K562 (cell line): ENCODE measurements around the gene GPR37L1. TPM values are rescaled to one million over a fixed set of nuclear protein-coding genes. Genes with fewer than 3 reads are reported as not detected.

Experiments used
- ATAC-seq: fragments of 200-7000 bp; cut with Tn5 transposase; 3 replicates; pipeline ENCODE4 v1.9.1; 2020; ENCODE audit warnings: moderate library complexity
- BruUV-seq: library from RNA; stranded (reverse); fragments of 400-500 nt; replicated peaks from 2 replicates; lab custom pipeline; 2021; lab: Mats Ljungman, UMichigan
- CTCF ChIA-PET: fragments of 300-600 bp; formaldehyde crosslinking; extraction: SDS; loops from one replicate; lab custom pipeline; 2021; ENCODE audit warnings: low intra/inter-chr PET ratio; lab: Yijun Ruan, JAX
- POLR2A ChIA-PET: fragments of 300-600, 350-650 bp; sonication (Branson Sonifier 250); formaldehyde crosslinking; extraction: SDS; loops from one replicate; lab custom pipeline; 2021; ENCODE audit warnings: antibody characterized with exemption, inconsistent platforms; lab: Yijun Ruan, JAX
- DNase-seq, 4 experiments: peaks; one replicate each; pipeline versions ENCODE4 v3.0.0 to v3.0.0-alpha.2; 2011 to 2018; ENCODE audit warnings: low spot score in 3 of 4, mixed read lengths in 3 of 4; ENCODE audit errors: extremely low read depth in 1 of 4
- FAIRE-seq: peaks from 2 replicates; lab custom pipeline; 2011; peaks lifted over from hg19 to GRCh38; lab: Jason Lieb, UNC
- H2AFZ ChIP-seq: 2 replicates; pipeline ENCODE4 v1.6.0; 2011; ENCODE audit warnings: low read depth, low read length, control low read depth, inconsistent platforms
- H3K27ac ChIP-seq: fragments of 200-600 bp; 3 replicates; pipeline ENCODE4 v1.8.0; 2011; ENCODE audit warnings: low read depth, mild to moderate bottlenecking, control low read depth, inconsistent platforms, low read length, moderate library complexity, mixed read lengths; ENCODE audit errors: extremely low read depth
- H3K27me3 ChIP-seq, 2 experiments: fragments of 300-600 bp in 1 of 2; 2 replicates in 1 of 2; 3 replicates in 1 of 2; pipeline versions ENCODE4 v1.6.0 to v1.8.0; 2011; ENCODE audit warnings: inconsistent platforms in 2 of 2, low read length in 2 of 2, mild to moderate bottlenecking in 1 of 2, mixed read lengths in 1 of 2, moderate library complexity in 1 of 2; ENCODE audit not compliant: control insufficient read depth in 2 of 2, insufficient read depth in 2 of 2
- H3K36me3 ChIP-seq: fragments of 300-600 bp; 3 replicates; pipeline ENCODE4 v1.8.0; 2011; ENCODE audit warnings: mild to moderate bottlenecking, low read length, inconsistent platforms; ENCODE audit not compliant: control insufficient read depth, insufficient read depth
- H3K4me1 ChIP-seq, 2 experiments: fragments of 200-600 bp in 1 of 2; replicated peaks in 1 of 2; 2 replicates in 1 of 2; 3 replicates in 1 of 2; pipeline versions ENCODE4 v1.5.1 to v1.8.0; 2011; ENCODE audit warnings: inconsistent platforms in 2 of 2, low read length in 2 of 2, mild to moderate bottlenecking in 1 of 2, mixed read lengths in 1 of 2, moderate library complexity in 1 of 2; ENCODE audit not compliant: control insufficient read depth in 2 of 2, insufficient read depth in 2 of 2
- H3K4me2 ChIP-seq: 2 replicates; pipeline ENCODE4 v1.6.1; 2011; ENCODE audit warnings: low read length, control low read depth, inconsistent platforms, mixed read lengths; ENCODE audit not compliant: insufficient read depth
- H3K4me3 ChIP-seq: fragments of 200-600 bp; sonication (generic), shearing (Covaris generic); 2 replicates; pipeline ENCODE4 v1.5.1; 2016; ENCODE audit warnings: control low read depth, inconsistent platforms
- H3K79me2 ChIP-seq: fragments of 200-600 bp; 3 replicates; pipeline ENCODE4 v1.8.0; 2011; ENCODE audit warnings: low read length, inconsistent platforms; ENCODE audit not compliant: control insufficient read depth, insufficient read depth
- H3K9ac ChIP-seq, 2 experiments: 2 replicates each; pipeline versions ENCODE4 v1.6.0 to v1.6.1; 2011; ENCODE audit warnings: low read depth in 2 of 2, low read length in 2 of 2, control low read depth in 1 of 2, inconsistent platforms in 1 of 2, mild to moderate bottlenecking in 1 of 2, mixed read lengths in 1 of 2; ENCODE audit not compliant: insufficient read depth in 1 of 2
- H3K9me1 ChIP-seq: one replicate; pipeline ENCODE4 v1.6.0; 2011; ENCODE audit warnings: inconsistent platforms, mild to moderate bottlenecking, low read length, moderate library complexity; ENCODE audit not compliant: control insufficient read depth, insufficient read depth
- H3K9me3 ChIP-seq: replicated peaks from 2 replicates; pipeline ENCODE4 v1.5.1; 2011; ENCODE audit warnings: low read depth, low read length, inconsistent platforms; ENCODE audit not compliant: control insufficient read depth, insufficient read depth
- H4K20me1 ChIP-seq: replicated peaks from 2 replicates; pipeline ENCODE4 v1.6.1; 2011; ENCODE audit warnings: low read length, inconsistent platforms, mixed read lengths; ENCODE audit not compliant: control insufficient read depth, insufficient read depth
- CC2D1A ChIP-seq: fragments of 450-650 bp; IDR thresholded peaks from 2 replicates; pipeline ENCODE4 v1.6.1; 2017; ENCODE audit warnings: mild to moderate bottlenecking
- CHD2 ChIP-seq: IDR thresholded peaks from 2 replicates; pipeline ENCODE4 v1.6.1; 2011; ENCODE audit warnings: low read depth, low read length
- CREBBP ChIP-seq: IDR thresholded peaks from one replicate; pipeline ENCODE4 v1.6.1; 2012; ENCODE audit warnings: low read depth, mild to moderate bottlenecking, control low read depth, inconsistent platforms, low read length
- HCFC1 ChIP-seq: IDR thresholded peaks from 2 replicates; pipeline ENCODE4 v1.6.1; 2012; ENCODE audit warnings: low read depth, low read length, improper control_type of control experiment
- HDGF ChIP-seq: fragments of 450-650 bp; IDR thresholded peaks from 2 replicates; pipeline ENCODE4 v1.6.1; 2016
- MAFG ChIP-seq: fragments of 450-650 bp; conservative IDR thresholded peaks from 2 replicates; pipeline ENCODE4 v1.6.1; 2016; ENCODE audit warnings: missing genetic modification characterization, missing compliant biosample characterization
- MAZ ChIP-seq, 2 experiments: fragments of 450-650 bp in 1 of 2; sonication (generic) in 1 of 2; formaldehyde crosslinking; IDR thresholded peaks in 1 of 2; conservative IDR thresholded peaks in 1 of 2; 2 replicates each; pipeline versions ENCODE4 v1.4.0 to v1.5.0; 2020; ENCODE audit warnings: mild to moderate bottlenecking in 1 of 2, missing genetic modification reagents in 1 of 2
- MBD2 ChIP-seq: sonication (generic); IDR thresholded peaks from 2 replicates; pipeline ENCODE4 v1.6.1; 2016; ENCODE audit warnings: low read depth, borderline replicate concordance
- MECOM ChIP-seq: fragments of 250-450 bp; sonication (Bioruptor Pico); IDR thresholded peaks from 2 replicates; pipeline ENCODE4 v1.8.0; 2022; ENCODE audit warnings: inconsistent platforms
- MLLT1 ChIP-seq, 2 experiments: fragments of 450-650 bp; IDR thresholded peaks; 2 replicates each; pipeline ENCODE4 v1.6.1; 2016
- NR2C2 ChIP-seq, 2 experiments: fragments of 200-800 bp in 1 of 2; sonication (Bioruptor generic) in 1 of 2; sonication (generic) in 1 of 2; formaldehyde crosslinking in 1 of 2; IDR thresholded peaks; 2 replicates each; pipeline versions ENCODE4 v1.6.1 to v1.8.0; 2016 to 2022; ENCODE audit warnings: mild to moderate bottlenecking in 1 of 2, missing compliant biosample characterization in 1 of 2, missing genetic modification characterization in 1 of 2, missing genetic modification reagents in 1 of 2
- RAD21 ChIP-seq, 2 experiments: fragments of 250-450 bp in 1 of 2; fragments of 450-650 bp in 1 of 2; sonication (Bioruptor Pico) in 1 of 2; formaldehyde crosslinking in 1 of 2; IDR thresholded peaks in 1 of 2; conservative IDR thresholded peaks in 1 of 2; 2 replicates each; pipeline versions ENCODE4 v1.4.0 to v1.8.0; 2020 to 2022; ENCODE audit warnings: mild to moderate bottlenecking in 2 of 2, moderate library complexity in 1 of 2
- RBM15 ChIP-seq: fragments of 200-400 bp; formaldehyde crosslinking; IDR thresholded peaks from 2 replicates; pipeline ENCODE4 v1.6.1; 2018; ENCODE audit warnings: mild to moderate bottlenecking, low read length, moderate library complexity; ENCODE audit not compliant: insufficient read depth
- RCOR1 ChIP-seq, 2 experiments: IDR thresholded peaks; 2 replicates each; pipeline ENCODE4 v1.6.1; 2012; ENCODE audit warnings: low read depth in 2 of 2, low read length in 2 of 2, borderline replicate concordance in 1 of 2, improper control_type of control experiment in 1 of 2
- SMARCA4 ChIP-seq: fragments of 450-650 bp; IDR thresholded peaks from 2 replicates; pipeline ENCODE4 v1.6.1; 2016
- SNAPC5 ChIP-seq: fragments of 250-450 bp; sonication (Bioruptor Pico); IDR thresholded peaks from 2 replicates; pipeline ENCODE4 v1.8.0; 2021; ENCODE audit warnings: moderate library complexity, mild to moderate bottlenecking, inconsistent platforms
- SRSF3 ChIP-seq: fragments of 200-400 bp; formaldehyde crosslinking; IDR thresholded peaks from 2 replicates; pipeline ENCODE4 v1.6.1; 2016; ENCODE audit warnings: mild to moderate bottlenecking, low read length, moderate library complexity; ENCODE audit not compliant: insufficient read depth
- TAF15 ChIP-seq: fragments of 200-400 bp; formaldehyde crosslinking; IDR thresholded peaks from 2 replicates; pipeline ENCODE4 v1.6.1; 2017; ENCODE audit warnings: mild to moderate bottlenecking, low read depth, low read length, moderate library complexity
- XRCC5 ChIP-seq: fragments of 200-400 bp; formaldehyde crosslinking; IDR thresholded peaks from 2 replicates; pipeline ENCODE4 v1.6.1; 2017; ENCODE audit warnings: low read depth, mild to moderate bottlenecking, low read length
- ZKSCAN3 ChIP-seq: fragments of 250-450 bp; sonication (Bioruptor Pico); IDR thresholded peaks from 2 replicates; pipeline ENCODE4 v1.4.0; 2020
- ZNF444 ChIP-seq: fragments of 250-450 bp; sonication (Bioruptor Pico); IDR thresholded peaks from 2 replicates; pipeline ENCODE4 v1.4.0; 2020; ENCODE audit warnings: mild to moderate bottlenecking, moderate library complexity
- ZNF76 ChIP-seq: fragments of 250-450 bp; sonication (Bioruptor Pico); IDR thresholded peaks from 2 replicates; pipeline ENCODE4 v1.4.0; 2020; ENCODE audit warnings: mild to moderate bottlenecking, moderate library complexity, borderline replicate concordance
- ZSCAN32 ChIP-seq: fragments of 450-650 bp; formaldehyde crosslinking; IDR thresholded peaks from 2 replicates; pipeline ENCODE4 v1.4.0; 2020; ENCODE audit warnings: mild to moderate bottlenecking, moderate library complexity
- WGBS: fragments of 100-300 bp; shearing (Covaris generic); methylation state at CpG from one replicate; pipeline ENCODE4 v1.1.6; 2016; ENCODE audit warnings: low coverage, mixed read lengths; ENCODE audit not compliant: insufficient coverage; ENCODE audit errors: missing lambda C conversion rate; 5-methylcytosine and 5-hydroxymethylcytosine counted together
- in situ Hi-C: fragments of 300-500 bp; cut with MboI; formaldehyde crosslinking; loops from 4 replicates; pipeline ENCODE4 v1.15.0; 2018; ENCODE audit warnings: inconsistent platforms, mixed read lengths
- intact Hi-C: fragments of 100-400 bp; cut with micrococcal nuclease; formaldehyde crosslinking; loops from 2 replicates; pipeline ENCODE4 v1.14.2; 2022
- polyA plus RNA-seq, 8 experiments: library from polyadenylated mRNA; depleted of rRNA in 4 of 8; stranded (reverse) in 5 of 8; unstranded in 3 of 8; fragments of >200 nt; fragmentation: Nextera tagmentation in 2 of 8; fragmentation: Illumina TruSeq in 1 of 8; extraction: Ambion mirVana in 2 of 8; extraction: Trizol in 1 of 8; gene quantifications; 2 replicates each; pipeline versions ENCODE4 v1.2.1 to v1.2.3, GENCODE V29; 2011 to 2014; ENCODE audit warnings: inconsistent platforms in 1 of 8, missing spikeins in 1 of 8
- total RNA-seq, 7 experiments: library from RNA; depleted of rRNA in 6 of 7; stranded (reverse); fragments of >200 nt in 6 of 7; fragmentation: Illumina TruSeq in 2 of 7; extraction: Trizol in 2 of 7; gene quantifications; 2 replicates each; pipeline versions ENCODE4 v1.2.1 to v1.2.3, GENCODE V29; 2011 to 2021; ENCODE audit warnings: low replicate concordance in 1 of 7

The GPR37L1 gene
- total and polyA plus RNA-seq, 9 of the 15 experiments (the other 6 are each of a cell fraction or from before 2014, with no cell fraction given), result not detected

- intact Hi-C loops (loop anchor here (1.0 kb wide), 2 partner anchors 13 to 239 kb away; partner anchors contain the start of gene GPR37L1), in situ Hi-C loops (no loop called here)
- no peak overlapping the region for H2AFZ ChIP-seq
- peak; percentile 84 to 92 (median 90) for DNase-seq
- peaks cover 0 to 17% of the 10 kb centered on the region in 2 experiments; a peak in 2 of 5 replicates for H3K4me1 ChIP-seq
- peaks cover 43% of the 10 kb centered on the region; the same call in 2 of the 3 replicates for H3K36me3 ChIP-seq
- no peak overlapping the region for H3K4me3 ChIP-seq
- ChIA-PET POLR2A (interaction anchor here (0.6 to 2.1 kb wide), 8 partner anchors 8 to 271 kb away, joined by 3 to 16 read pairs (median 4); partner anchors contain the start of gene ARL8A), CTCF (interaction anchor here (1.1 to 3.5 kb wide), 5 partner anchors 17 to 135 kb away, joined by 3 to 32 read pairs (median 11); partner anchors contain the start of gene ELF3)
- no peaks in the 10 kb centered on the region for H3K79me2 ChIP-seq
- no peaks in the 10 kb centered on the region for H3K9me3 ChIP-seq
- peak overlapping the region in 1 of 2 experiments; percentile 53; a peak in 2 of 4 replicates for H3K9ac ChIP-seq
- peak; percentile 97 for FAIRE-seq
- no peak overlapping the region for H3K27ac ChIP-seq
- H3K4me2 ChIP-seq, result no peak overlapping the region
- peak; percentile 95 for ATAC-seq
- peaks cover 7% of the 10 kb centered on the region for H4K20me1 ChIP-seq
- no TSS peak for BruUV-seq
- H3K27me3 ChIP-seq, result no peaks in the 10 kb centered on the region
- whole genome bisulfite sequencing, result 20% methylated on average over 15 of the region's 15 CpGs
- no peaks in the 10 kb centered on the region for H3K9me1 ChIP-seq
- TF ChIP-seq CREBBP, result no peak
- peak; percentile 33; the same call in 1 of the 2 replicates for TF ChIP-seq HDGF
- TF ChIP-seq TAF15, result no peak
- TF ChIP-seq MAFG (tag), result no peak
- TF ChIP-seq RBM15, result no peak
- TF ChIP-seq MBD2, result no peak
- no peak for TF ChIP-seq CHD2
- TF ChIP-seq HCFC1, result no peak
- no peak for TF ChIP-seq ZNF444 (CRISPR knock-in tag)
- 0 out of 2 replicates have a peak, but pooled peaks have one; percentile 37 for TF ChIP-seq XRCC5
- 0 out of 2 replicates have a peak, but pooled peaks have one; percentile 27 for TF ChIP-seq NR2C2 (CRISPR knock-in tag; IDR thresholded peaks at IDR 0.05)
- TF ChIP-seq NR2C2 (tag; IDR thresholded peaks at IDR 0.05), result no peak
- no peak for TF ChIP-seq SMARCA4
- TF ChIP-seq ZKSCAN3 (CRISPR knock-in tag), result no peak
- no peak for TF ChIP-seq SNAPC5 (CRISPR knock-in tag)
- TF ChIP-seq ZNF76 (CRISPR knock-in tag), result no peak
- TF ChIP-seq MLLT1 (IDR thresholded peaks at IDR 0.05), result no peak
- TF ChIP-seq MECOM (CRISPR knock-in tag), result no peak
- peak in 1 of 2 experiments; percentile 51; a peak in 2 of 4 replicates for TF ChIP-seq MAZ (CRISPR knock-in tag; conservative IDR thresholded peaks at IDR 0.05 in 1 of 2, IDR thresholded peaks at IDR 0.05 in 1 of 2)
- no peak for TF ChIP-seq SRSF3
- peak; percentile 44; the same call in 1 of the 2 replicates for TF ChIP-seq CC2D1A
- peak in 1 of 2 experiments; percentile 29; a peak in 1 of 4 replicates for TF ChIP-seq RCOR1 (IDR thresholded peaks at IDR 0.05; ENCODE audit: borderline replicate concordance in 1 of 2, low read depth in 2 of 2, low read length in 2 of 2)
- peak; percentile 65 to 70 for TF ChIP-seq RAD21 (CRISPR knock-in tag; conservative IDR thresholded peaks at IDR 0.05 in 1 of 2, IDR thresholded peaks at IDR 0.05 in 1 of 2)
- TF ChIP-seq ZSCAN32 (CRISPR knock-in tag), result no peak
Measured at GRCh38 chr1:202135221-202135721, 12.6 kb downstream of the GPR37L1 start.
